ENCODE data around the gene ERP44.

Gene ERP44

GRCh38 chr9:100052375-100052774, 46.4 kb downstream of the ERP44 start:
- Histone ChIP-seq H3K27ac (no peak overlapping the region), H3K27me3 (ENCODE audit: control insufficient read depth, insufficient read depth, low read length) (no peaks in the 10 kb centered on the region)
- no peak for TF ChIP-seq CTCF (IDR thresholded peaks at IDR 0.05)

GRCh38 chr9:100049551-100049950, 49.2 kb downstream of the ERP44 start:
- Histone ChIP-seq H3K9ac (no peak overlapping the region), H3K27ac (no peak overlapping the region), H3K27me3 (ENCODE audit: control insufficient read depth, insufficient read depth, low read length) (no peaks in the 10 kb centered on the region), H2AFZ (no peak overlapping the region), H3K4me1 (no peaks in the 10 kb centered on the region), H3K79me2 (peaks cover 4% of the 10 kb centered on the region), H3K9me3 (ENCODE audit: control insufficient read depth, low read length) (no peaks in the 10 kb centered on the region), H3K4me2 (ENCODE audit: low read length) (no peak overlapping the region), H3K4me3 (ENCODE audit: low read depth, low read length) (no peak overlapping the region), H3K36me3 (ENCODE audit: control insufficient read depth, insufficient read depth, low read length) (no peaks in the 10 kb centered on the region)
- no peak for TF ChIP-seq CTCF (IDR thresholded peaks at IDR 0.05)

More at GRCh38 chr9:100052375-100052774, 46.4 kb downstream of the ERP44 start:
- H3K9me3 ChIP-seq (ENCODE audit: control insufficient read depth, low read length), result no peaks in the 10 kb centered on the region
- no peak overlapping the region for H3K4me3 ChIP-seq (ENCODE audit: low read depth, low read length)
- H3K4me1 ChIP-seq, result no peaks in the 10 kb centered on the region
- H3K9ac ChIP-seq, result no peak overlapping the region
- H3K4me2 ChIP-seq (ENCODE audit: low read length), result no peak overlapping the region
- no peaks in the 10 kb centered on the region for H3K36me3 ChIP-seq (ENCODE audit: control insufficient read depth, insufficient read depth, low read length)
- H3K79me2 ChIP-seq, result no peaks in the 10 kb centered on the region
- no peak overlapping the region for H2AFZ ChIP-seq

- no peaks in the 10 kb centered on the region for H3K9me3 ChIP-seq (ENCODE audit: control insufficient read depth, low read length)
- TF ChIP-seq CTCF (IDR thresholded peaks at IDR 0.05), result no peak
Measured at GRCh38 chr9:100038472-100038871, 60.3 kb downstream of the ERP44 start.

GRCh38 chr9:100033877-100034551, 64.8 kb downstream of the ERP44 start:
- Histone ChIP-seq H3K4me3 (ENCODE audit: low read depth, low read length) (no peak overlapping the region), H2AFZ (no peak overlapping the region), H3K27me3 (ENCODE audit: control insufficient read depth, insufficient read depth, low read length) (no peaks in the 10 kb centered on the region), H3K4me2 (ENCODE audit: low read length) (no peak overlapping the region), H3K4me1 (no peaks in the 10 kb centered on the region), H3K9me3 (ENCODE audit: control insufficient read depth, low read length) (no peaks in the 10 kb centered on the region), H3K27ac (no peak overlapping the region), H3K79me2 (peaks cover under 1% of the 10 kb centered on the region), H3K9ac (no peak overlapping the region), H3K36me3 (ENCODE audit: control insufficient read depth, insufficient read depth, low read length) (no peaks in the 10 kb centered on the region)
- no peak for TF ChIP-seq CTCF (IDR thresholded peaks at IDR 0.05)

More at GRCh38 chr9:100038472-100038871, 60.3 kb downstream of the ERP44 start:
- peaks cover 5% of the 10 kb centered on the region for H3K79me2 ChIP-seq
- no peaks in the 10 kb centered on the region for H3K4me1 ChIP-seq
- H3K9ac ChIP-seq, result no peak overlapping the region
- H3K36me3 ChIP-seq (ENCODE audit: control insufficient read depth, insufficient read depth, low read length), result no peaks in the 10 kb centered on the region
- no peaks in the 10 kb centered on the region for H3K27me3 ChIP-seq (ENCODE audit: control insufficient read depth, insufficient read depth, low read length)
- no peak overlapping the region for H2AFZ ChIP-seq
- H3K4me2 ChIP-seq (ENCODE audit: low read length), result no peak overlapping the region
- H3K27ac ChIP-seq, result no peak overlapping the region
- H3K4me3 ChIP-seq (ENCODE audit: low read depth, low read length), result no peak overlapping the region

- no peaks in the 10 kb centered on the region for H3K9me3 ChIP-seq (ENCODE audit: control insufficient read depth, low read length)
- H3K27ac ChIP-seq, result no peak overlapping the region
- H3K36me3 ChIP-seq (ENCODE audit: control insufficient read depth, insufficient read depth, low read length), result no peaks in the 10 kb centered on the region
- no peak overlapping the region for H2AFZ ChIP-seq
- no peaks in the 10 kb centered on the region for H3K79me2 ChIP-seq
- no peak for TF ChIP-seq CTCF (IDR thresholded peaks at IDR 0.05)
- no peak overlapping the region for H3K9ac ChIP-seq
- no peaks in the 10 kb centered on the region for H3K4me1 ChIP-seq
- H3K4me3 ChIP-seq (ENCODE audit: low read depth, low read length), result no peak overlapping the region
- no peak overlapping the region for H3K4me2 ChIP-seq (ENCODE audit: low read length)
- H3K27me3 ChIP-seq (ENCODE audit: control insufficient read depth, insufficient read depth, low read length), result no peaks in the 10 kb centered on the region
Measured at GRCh38 chr9:100030548-100030947, 68.3 kb downstream of the ERP44 start.
